KOPT-K1 (cell line): ENCODE data around the gene WDR45B.
"Not testable (repeated sequence)": the region's sequence is repeated elsewhere in the genome, so short reads cannot be mapped to it uniquely, and the experiment has no call there.

Experiments
- H3K27ac ChIP-seq: fragments of 200-600 bp; sonication (generic); 2 replicates; pipeline ENCODE4 v1.5.1; 2016; ENCODE audit warnings: antibody characterized with exemption, mild to moderate bottlenecking, low read depth, low read length; ENCODE audit not compliant: poor library complexity, severe bottlenecking
- H3K36me3 ChIP-seq: fragments of 200-600 bp; sonication (generic); 2 replicates; pipeline ENCODE4 v1.5.1; 2017; ENCODE audit warnings: antibody characterized with exemption, mild to moderate bottlenecking, low read length, moderate library complexity; ENCODE audit not compliant: insufficient read depth
- H3K9me3 ChIP-seq: fragments of 200-600 bp; sonication (generic); 2 replicates; pipeline ENCODE4 v1.5.1; 2017; ENCODE audit warnings: antibody characterized with exemption, low read length, mild to moderate bottlenecking; ENCODE audit not compliant: insufficient read depth, poor library complexity, severe bottlenecking

Gene WDR45B

DNA sequence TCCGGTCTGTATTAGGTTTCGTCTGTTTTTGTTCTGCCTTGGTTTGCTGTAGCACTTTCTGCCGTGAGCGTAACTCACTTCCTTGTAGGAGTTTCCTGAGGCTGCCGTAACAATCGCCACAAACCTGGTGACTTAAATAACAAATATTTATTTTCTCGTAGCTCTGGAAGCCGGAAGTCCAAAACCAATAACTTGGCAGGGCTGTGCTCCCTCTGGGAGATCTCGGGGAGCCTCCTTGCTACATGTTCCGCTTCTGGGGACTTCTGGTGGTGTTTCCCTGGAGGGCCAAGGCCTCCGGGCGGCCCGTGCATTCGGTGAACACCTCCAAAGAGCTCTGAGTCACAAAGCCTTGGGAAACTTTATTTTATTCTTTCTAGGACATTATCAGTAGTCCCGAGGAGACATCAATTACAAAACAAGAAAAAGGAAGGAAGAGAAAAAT is 6.8 kb upstream of the WDR45B start:
- no peaks in the 10 kb centered on the region for H3K36me3 ChIP-seq
- H3K9me3 ChIP-seq, result no peaks in the 10 kb centered on the region
- H3K27ac ChIP-seq, result no peak overlapping the region

DNA sequence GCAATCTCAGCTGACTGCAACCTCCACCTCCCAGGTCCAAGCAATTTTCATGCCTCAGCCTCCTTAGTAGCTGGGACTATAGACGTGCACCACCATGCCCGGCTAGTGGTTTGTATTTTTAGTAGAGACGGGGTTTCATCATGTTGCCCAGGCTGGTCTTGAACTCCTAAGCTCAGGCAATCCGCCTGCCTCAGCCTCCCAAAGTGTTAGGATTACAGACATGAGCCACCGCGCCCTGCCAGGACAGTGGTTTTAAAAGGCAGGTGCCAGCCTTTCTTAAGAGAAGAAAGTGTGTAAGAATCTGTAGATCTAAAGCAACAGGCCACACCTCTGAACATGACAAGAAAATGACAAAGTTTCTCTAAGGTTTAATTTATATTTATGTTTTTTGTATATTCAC is 6.4 kb upstream of the WDR45B start:
- H3K36me3 ChIP-seq, H3K9me3 ChIP-seq, H3K27ac ChIP-seq: not testable (repeated sequence)

DNA sequence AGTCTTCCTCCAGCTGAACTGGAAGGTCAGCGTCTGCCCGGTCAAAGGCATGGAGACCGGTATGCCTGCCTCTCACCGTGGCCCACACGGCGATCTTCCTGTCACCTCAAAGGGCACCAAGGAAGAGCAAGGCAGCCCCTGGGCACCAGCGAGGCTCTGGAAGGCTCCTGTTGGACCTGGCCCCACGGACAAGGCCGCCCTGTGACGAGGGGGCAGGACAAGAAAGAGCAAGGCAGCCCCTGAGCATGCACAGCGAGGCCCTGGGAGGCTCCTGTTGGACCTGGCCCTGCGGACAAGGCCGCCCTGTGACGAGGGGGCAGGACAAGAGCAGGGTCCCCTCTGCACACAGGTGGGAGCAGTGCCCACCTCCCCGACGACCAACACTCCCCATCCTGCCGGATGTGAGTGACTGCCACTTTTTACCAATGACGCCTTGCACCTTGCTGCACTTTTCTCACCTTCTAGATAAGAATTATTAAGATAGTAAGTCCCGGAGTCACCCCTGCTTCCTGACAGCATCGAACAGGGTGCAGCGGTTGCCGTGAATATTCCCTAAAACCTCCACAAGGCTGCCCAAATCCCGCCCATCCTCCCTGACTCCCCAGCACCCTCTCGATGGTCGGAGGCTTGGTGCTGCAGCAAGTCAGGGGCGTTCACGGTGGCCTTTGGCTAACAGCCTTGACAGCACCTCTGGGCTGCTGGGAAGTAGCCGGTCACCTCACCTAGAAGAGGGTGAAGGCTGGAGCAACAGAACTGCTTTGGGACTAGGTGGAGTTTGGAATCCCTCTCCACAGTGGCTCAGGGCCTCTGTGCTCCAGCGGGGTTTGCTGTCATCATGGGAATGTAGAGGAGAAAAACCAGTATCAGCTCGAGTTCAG is 5.6 kb upstream of the WDR45B start:
- Histone ChIP-seq H3K9me3 (no peaks in the 10 kb centered on the region), H3K27ac (no peak overlapping the region), H3K36me3 (no peaks in the 10 kb centered on the region)

DNA sequence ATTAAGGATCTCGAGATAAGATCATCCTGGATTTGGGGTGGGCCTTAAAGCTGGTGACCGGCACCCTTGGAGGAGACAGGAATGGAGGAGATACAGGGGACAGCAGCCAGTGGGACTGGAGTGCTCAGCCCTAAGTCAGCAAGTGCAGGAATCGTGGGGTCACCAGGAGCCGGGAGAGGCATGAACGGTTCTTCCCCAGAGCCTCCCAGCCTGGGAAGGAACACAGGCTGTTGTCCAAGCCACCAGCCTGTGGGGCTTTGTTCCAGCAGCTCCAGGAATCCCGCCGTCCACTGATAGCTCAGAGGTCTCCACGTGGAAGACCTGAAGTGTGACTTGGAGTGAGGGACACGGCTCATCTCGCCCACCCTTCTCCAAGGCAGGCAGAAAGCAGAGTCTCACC is 2.5 kb upstream of the WDR45B start:
- Histone ChIP-seq H3K27ac (no peak overlapping the region), H3K36me3 (no peaks in the 10 kb centered on the region), H3K9me3 (no peaks in the 10 kb centered on the region)

DNA sequence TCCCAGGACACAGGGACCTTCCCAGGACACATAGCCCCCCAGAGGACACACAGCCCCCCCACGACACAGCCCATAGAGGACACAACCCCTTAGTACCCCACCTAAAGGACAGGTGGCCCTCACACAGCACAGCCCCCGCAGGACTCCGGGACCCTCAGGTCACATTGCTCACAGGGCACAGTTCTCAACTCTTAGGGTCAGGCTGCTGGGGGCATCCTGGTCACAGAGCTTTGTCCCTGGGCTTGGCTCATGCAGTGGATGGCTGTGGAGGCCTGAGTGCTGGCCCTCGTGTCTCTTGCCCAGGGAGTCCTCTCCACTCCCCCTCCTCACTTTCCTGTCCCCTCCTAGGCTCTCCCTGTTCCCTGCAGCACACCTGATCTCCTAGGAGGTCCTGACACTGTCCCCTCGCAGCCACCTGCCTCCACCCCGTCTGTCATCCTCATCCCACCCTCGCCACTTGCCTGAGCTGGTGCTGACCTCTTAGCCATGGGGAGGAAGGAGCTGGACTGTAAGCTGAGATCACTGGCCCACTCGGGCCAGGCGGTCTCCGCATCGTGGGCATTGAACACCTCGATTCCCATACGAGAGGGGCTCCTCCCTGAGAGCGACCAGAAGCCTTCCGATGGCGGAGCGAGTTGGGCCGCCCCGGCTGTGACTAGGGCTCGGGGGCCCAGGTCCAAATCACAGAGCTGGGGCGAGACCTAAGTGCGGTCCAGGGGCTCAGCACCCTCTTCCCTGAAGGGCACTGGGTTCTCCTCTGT is 1.4 kb upstream of the WDR45B start:
- H3K27ac ChIP-seq, result no peak overlapping the region
- H3K9me3 ChIP-seq, result no peaks in the 10 kb centered on the region
- H3K36me3 ChIP-seq, result peaks cover 2% of the 10 kb centered on the region; the same call in 1 of the 2 replicates

DNA sequence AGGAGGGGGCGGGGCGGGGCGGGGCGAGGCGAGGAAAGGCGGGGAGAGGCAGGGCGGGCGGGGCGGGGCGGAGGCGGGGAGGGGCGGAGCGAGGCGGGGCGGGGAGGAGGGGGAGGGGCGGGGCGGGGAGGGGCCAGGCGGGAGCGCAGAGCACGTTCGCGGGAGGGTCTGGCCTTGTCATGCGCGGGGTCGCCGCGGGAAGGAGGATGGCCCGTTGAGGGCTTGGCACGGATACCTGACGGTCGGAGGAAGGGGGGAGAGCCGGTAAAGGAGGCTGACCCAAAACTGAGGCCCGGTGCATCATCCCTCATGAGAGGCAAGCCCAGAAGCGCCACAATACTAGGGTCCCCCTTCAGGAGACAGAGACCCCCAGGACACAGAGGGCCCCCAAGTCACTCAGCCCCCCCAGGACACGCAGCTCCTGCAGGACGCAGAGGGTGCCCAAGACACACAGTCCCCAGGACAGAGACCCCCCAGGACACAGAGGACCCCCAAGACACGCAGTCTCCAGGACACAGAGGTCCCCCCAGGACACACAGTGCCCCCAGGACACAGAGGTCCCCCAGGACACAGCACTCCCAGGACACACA is 593 bp upstream of the WDR45B start:
- H3K9me3 ChIP-seq, result no peaks in the 10 kb centered on the region
- H3K36me3 ChIP-seq, result peaks cover 10% of the 10 kb centered on the region
- no peak overlapping the region for H3K27ac ChIP-seq

DNA sequence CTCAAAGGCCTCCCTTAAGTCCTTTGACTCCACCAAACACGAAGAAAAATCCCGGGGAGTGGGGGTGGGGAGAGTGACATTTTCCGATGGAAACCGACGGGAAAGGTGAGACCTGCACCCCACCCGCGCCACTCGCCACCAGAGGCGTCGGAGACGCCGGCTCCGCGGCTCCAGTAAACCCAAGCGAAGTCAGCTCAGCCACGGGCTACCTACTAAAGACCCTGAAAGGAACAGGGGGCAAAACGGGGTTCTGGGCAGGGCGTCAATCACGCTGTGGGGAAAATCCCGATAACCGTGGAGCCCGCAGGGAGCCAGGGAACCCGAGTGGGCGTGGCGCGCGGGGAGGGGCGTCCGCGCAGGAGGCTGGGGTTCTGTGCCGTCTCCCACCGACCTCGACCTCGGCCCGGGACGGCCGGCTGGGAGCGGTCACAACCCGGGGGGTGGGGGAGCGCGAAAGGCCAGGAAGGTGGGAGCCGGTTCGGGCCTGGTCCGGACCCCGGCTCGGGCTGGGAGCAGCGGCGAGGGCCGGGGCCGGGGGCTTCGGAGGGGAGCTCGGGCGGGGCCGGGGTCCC is 565 bp downstream of the WDR45B start:
- Histone ChIP-seq H3K36me3 (peaks cover 22% of the 10 kb centered on the region), H3K27ac (peak overlapping the region; percentile 65), H3K9me3 (no peaks in the 10 kb centered on the region)

DNA sequence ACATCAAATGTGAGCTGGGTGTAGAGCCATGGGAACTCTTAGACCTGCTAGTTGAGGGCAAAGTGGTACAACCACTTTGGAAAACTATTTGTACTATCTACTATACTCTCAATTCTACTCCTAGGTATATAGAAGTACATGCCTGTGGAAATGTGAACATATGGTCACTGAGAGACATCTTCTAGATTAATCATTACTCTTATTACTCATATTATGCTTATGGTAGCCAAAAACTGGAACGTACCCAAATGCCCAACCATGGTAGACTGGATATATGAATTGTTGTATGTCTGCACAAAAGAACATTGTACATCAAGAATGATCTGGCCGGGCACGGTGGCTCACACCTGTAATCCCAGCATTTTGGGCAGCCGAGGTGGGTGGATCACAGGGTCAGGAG is 2.7 kb downstream of the WDR45B start:
- no peak overlapping the region for H3K27ac ChIP-seq
- H3K36me3 ChIP-seq, result peaks cover 43% of the 10 kb centered on the region
- H3K9me3 ChIP-seq, result no peaks in the 10 kb centered on the region

DNA sequence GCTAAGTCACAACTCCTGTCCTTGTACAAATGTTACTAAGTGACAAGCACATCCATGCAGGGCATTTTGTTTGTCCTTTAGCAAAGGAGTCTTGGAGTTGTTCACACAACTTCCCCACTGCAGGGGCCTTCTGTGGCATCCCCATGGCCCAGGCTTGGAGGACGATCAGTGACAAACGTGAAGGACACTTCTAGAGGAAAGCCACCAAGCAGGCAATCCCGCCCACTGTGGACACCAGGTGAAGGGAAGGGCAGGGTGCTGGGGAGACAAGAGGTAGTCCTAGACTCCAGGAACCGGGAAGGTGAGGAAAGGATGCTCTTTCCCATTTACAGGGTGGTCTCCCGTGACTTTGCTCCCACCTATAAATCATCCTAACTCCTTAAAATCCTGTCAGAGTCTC is 4.1 kb downstream of the WDR45B start:
- Histone ChIP-seq H3K9me3 (no peaks in the 10 kb centered on the region), H3K27ac (no peak overlapping the region), H3K36me3 (peaks cover 57% of the 10 kb centered on the region)

DNA sequence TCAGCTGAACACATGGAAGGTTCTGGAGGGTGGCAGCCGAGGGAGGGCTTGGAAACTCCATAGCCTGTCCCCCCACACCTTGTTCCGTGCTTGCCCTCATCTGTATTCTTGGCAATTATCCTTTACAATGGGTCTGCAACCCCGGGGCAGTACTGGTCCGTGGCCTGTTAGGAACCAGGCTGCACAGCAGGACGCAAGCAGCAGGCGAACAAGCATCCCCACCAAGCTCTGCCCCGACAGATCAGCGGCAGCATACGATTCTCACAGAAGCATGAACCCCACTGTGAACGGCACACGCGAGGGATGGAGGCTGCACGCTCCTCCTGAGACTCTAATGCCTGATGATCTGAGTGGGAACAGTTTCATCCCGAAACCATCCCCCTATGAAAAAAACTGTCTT is 6.2 kb downstream of the WDR45B start:
- Histone ChIP-seq H3K27ac (no peak overlapping the region), H3K36me3 (peaks cover 71% of the 10 kb centered on the region), H3K9me3 (no peaks in the 10 kb centered on the region)

DNA sequence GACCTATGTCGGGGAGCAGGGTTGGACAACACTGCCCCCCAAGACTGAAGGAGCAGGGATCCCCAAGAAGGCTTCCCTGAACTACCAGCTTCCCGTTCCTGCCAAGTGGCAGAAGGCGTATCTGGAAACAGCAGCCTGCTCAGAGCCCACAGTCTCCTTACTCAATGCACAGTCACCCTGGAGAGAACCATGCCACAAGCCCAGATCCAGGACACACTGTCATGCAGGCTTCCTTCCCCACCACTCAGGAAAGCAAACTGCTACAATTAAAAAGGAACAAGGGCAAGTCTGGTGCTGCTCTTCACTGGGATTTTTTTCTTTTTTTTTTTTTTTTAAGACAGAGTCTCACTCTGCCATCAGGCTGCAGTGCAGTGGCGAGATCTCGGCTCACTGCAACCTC is 8.2 kb downstream of the WDR45B start:
- Histone ChIP-seq H3K27ac (no peak overlapping the region), H3K36me3 (peaks cover 89% of the 10 kb centered on the region), H3K9me3 (no peaks in the 10 kb centered on the region)

DNA sequence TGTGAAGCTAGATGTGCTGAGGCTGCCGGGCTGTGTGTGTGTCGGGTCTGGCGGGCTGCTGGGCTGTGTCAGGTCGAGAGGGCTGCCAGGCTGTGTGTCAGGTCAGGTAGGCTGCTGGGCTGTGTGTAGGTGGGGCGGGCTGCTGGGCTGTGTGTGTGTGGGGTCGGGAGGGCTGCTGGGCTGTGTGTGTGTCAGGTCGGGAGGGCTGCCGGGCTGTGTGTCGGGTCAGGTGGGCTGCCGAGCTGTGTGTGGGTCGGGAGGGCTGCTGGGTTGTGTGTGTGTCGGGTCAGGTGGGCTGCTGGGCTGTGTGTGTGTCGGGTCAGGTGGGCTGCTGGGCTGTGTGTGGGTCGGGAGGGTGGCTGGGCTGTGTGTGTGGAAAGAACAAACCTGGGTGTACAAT is 8.6 kb downstream of the WDR45B start:
- no peak overlapping the region for H3K27ac ChIP-seq
- peaks cover 90% of the 10 kb centered on the region for H3K36me3 ChIP-seq
- no peaks in the 10 kb centered on the region for H3K9me3 ChIP-seq

DNA sequence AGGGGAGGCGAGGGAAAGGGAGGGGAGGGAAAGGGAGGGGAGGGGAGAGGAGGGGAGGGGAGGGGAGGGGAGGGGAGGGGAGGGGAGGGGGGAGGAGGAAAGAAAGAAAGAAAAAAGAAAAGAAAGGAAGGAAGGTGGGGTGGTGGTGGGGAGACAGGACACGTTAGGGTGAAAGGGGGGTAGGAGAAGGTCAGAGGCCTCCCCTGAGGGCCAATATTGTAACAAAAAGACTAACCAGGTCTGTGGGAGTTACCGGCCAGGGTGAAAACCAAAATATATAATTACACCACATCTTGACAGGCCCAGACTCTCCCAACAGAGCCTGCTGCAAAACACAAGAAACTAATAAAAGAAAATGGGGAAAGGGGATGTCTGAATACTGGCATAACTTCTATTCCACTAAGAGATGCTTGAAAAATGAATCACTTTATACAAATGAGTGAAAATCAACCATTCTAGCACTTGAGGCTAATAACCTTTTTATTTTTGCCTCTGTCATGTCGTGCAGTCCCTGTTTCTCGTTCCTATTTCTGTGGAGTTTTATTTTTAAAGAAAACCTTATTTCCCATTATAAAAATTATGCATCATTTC is 10.0 kb downstream of the WDR45B start:
- Histone ChIP-seq H3K27ac (no peak overlapping the region), H3K36me3 (peaks cover 90% of the 10 kb centered on the region)

DNA sequence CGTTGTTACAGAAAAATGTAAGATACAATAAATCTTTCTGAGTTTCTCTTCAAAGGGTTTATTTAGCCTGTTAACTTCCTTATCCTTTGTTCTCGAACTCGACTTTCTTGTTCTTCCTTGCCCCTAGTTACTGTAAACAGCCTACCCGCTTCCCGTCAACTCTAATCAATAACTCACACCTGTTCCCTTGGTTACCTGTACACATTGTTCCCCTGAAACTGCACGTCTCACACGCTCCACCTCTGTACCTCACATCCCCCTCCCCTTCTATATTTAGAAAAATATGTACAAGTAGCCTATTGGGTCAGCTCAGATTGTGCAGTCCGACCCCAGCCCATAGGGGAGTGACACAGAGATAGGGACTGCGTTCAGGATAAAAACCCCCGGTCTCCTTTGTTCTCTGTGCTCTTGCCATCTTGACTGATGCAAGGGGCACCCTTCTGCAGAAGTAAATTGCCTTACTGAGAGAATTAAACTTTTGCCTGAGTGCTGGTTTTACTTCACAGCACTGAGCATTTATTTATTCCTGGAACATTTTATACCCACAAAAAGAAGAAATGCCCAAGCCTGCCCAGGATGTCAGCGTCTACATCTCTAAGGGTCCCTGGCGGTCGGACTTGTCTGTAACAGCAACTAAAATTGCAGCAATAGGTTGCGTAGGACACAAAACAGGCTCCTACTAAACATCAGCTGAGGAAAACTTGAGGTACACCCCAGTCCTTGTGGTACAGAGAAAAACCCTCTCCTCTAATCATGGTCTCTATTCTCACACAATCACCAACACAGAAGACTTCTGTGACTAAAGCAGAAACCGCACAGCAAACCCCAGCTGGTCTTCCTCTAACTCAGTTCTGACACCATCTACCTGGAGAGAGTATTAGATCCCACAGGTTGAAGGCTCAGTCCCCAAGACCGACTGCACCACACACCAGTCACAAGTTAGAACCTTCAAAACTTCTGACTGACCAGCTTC is 11.3 kb downstream of the WDR45B start:
- Histone ChIP-seq H3K36me3 (peaks cover 90% of the 10 kb centered on the region), H3K27ac (no peak overlapping the region), H3K9me3 (no peaks in the 10 kb centered on the region)

More for the DNA sequence above, 10.0 kb downstream of the WDR45B start:
- H3K9me3 ChIP-seq, result no peaks in the 10 kb centered on the region
